ENCODE data around the gene TJAP1. TPM values are rescaled to one million over a fixed set of nuclear protein-coding genes. Genes with fewer than 3 reads are reported as not detected.

The TJAP1 gene
- total RNA-seq, 1 experiment from 2014 or later: 50.5 TPM

GRCh38 chr6:43510827-43511163 is 33.4 kb downstream of the TJAP1 start:
- peaks cover 9% of the 10 kb centered on the region; the same call in 1 of the 2 replicates for H3K36me3 ChIP-seq (ENCODE audit: low read depth)
- peaks cover 9% of the 10 kb centered on the region for H4K20me1 ChIP-seq (ENCODE audit: insufficient read depth)

GRCh38 chr6:43511824-43512415 is 34.5 kb downstream of the TJAP1 start:
- Histone ChIP-seq H4K20me1 (ENCODE audit: insufficient read depth) (peaks cover 12% of the 10 kb centered on the region; the same call in 1 of the 2 replicates), H3K9me3 (ENCODE audit: insufficient read depth, low read depth) (no peaks in the 10 kb centered on the region), H2AFZ (no peak overlapping the region), H3K27ac (no peak overlapping the region), H3F3A (ENCODE audit: insufficient read depth, low read depth) (peaks cover 23% of the 10 kb centered on the region), H3K4me3 (no peak overlapping the region), H3K27me3 (ENCODE audit: insufficient read depth, low read depth) (no peaks in the 10 kb centered on the region), H3K9me2 (ENCODE audit: insufficient read depth) (no peaks in the 10 kb centered on the region), H3K4me2 (no peak overlapping the region), H3K4me1 (replicated peaks; ENCODE audit: insufficient read depth) (peaks cover 16% of the 10 kb centered on the region), H3K36me3 (ENCODE audit: low read depth) (peaks cover 9% of the 10 kb centered on the region; the same call in 1 of the 2 replicates), H3K79me2 (ENCODE audit: low read depth) (peaks cover 23% of the 10 kb centered on the region)
- DNase-seq: no peak
- no peak for TF ChIP-seq EZH2 (IDR thresholded peaks at IDR 0.05; ENCODE audit: low read depth)
- no peak for TF ChIP-seq CTCF (conservative IDR thresholded peaks at IDR 0.05)
- intact Hi-C loops (cut with micrococcal nuclease; ENCODE audit: unreplicated experiment): no loop called here
- CTCF ChIA-PET: no interaction called here
- POLR2A ChIA-PET (ENCODE audit: unreplicated experiment): interaction anchor here (0.6 to 0.7 kb wide), 2 partner anchors 10 to 72 kb away, joined by 3 read pairs; no protein-coding TSS in a partner anchor
- BruUV-seq (replicated peaks): no TSS peak

More at GRCh38 chr6:43510827-43511163, 33.4 kb downstream of the TJAP1 start:
- Histone ChIP-seq H3K27me3 (ENCODE audit: insufficient read depth, low read depth) (no peaks in the 10 kb centered on the region), H2AFZ (no peak overlapping the region), H3K4me2 (peak overlapping the region; percentile 79), H3K4me1 (replicated peaks; ENCODE audit: insufficient read depth) (peaks cover 14% of the 10 kb centered on the region), H3K79me2 (ENCODE audit: low read depth) (peaks cover 13% of the 10 kb centered on the region), H3K4me3 (no peak overlapping the region), H3F3A (ENCODE audit: insufficient read depth, low read depth) (peaks cover 28% of the 10 kb centered on the region), H3K27ac (no peak overlapping the region), H3K9me2 (ENCODE audit: insufficient read depth) (no peaks in the 10 kb centered on the region), H3K9me3 (ENCODE audit: insufficient read depth, low read depth) (no peaks in the 10 kb centered on the region)
- TF ChIP-seq EZH2 (IDR thresholded peaks at IDR 0.05; ENCODE audit: low read depth) (no peak), CTCF (conservative IDR thresholded peaks at IDR 0.05) (no peak)
- ChIA-PET CTCF (no interaction called here), POLR2A (ENCODE audit: unreplicated experiment) (interaction anchor here (0.6 kb wide), 1 partner anchor 273 kb away, joined by 11 read pairs; no protein-coding TSS in a partner anchor)
- no peak for DNase-seq
- intact Hi-C loops (cut with micrococcal nuclease; ENCODE audit: unreplicated experiment): no loop called here
- no TSS peak for BruUV-seq (replicated peaks)

GRCh38 chr6:43515808-43516207 is 38.4 kb downstream of the TJAP1 start:
- H3K4me3 ChIP-seq: peak overlapping the region; percentile 84
- TF ChIP-seq CTCF (conservative IDR thresholded peaks at IDR 0.05): no peak
- no peak for TF ChIP-seq EZH2 (IDR thresholded peaks at IDR 0.05; ENCODE audit: low read depth)
- peaks cover 39% of the 10 kb centered on the region for H3F3A ChIP-seq (ENCODE audit: insufficient read depth, low read depth)
- H3K9me2 ChIP-seq (ENCODE audit: insufficient read depth): no peaks in the 10 kb centered on the region
- peak overlapping the region; percentile 92 for H3K4me2 ChIP-seq
- no peaks in the 10 kb centered on the region for H3K9me3 ChIP-seq (ENCODE audit: insufficient read depth, low read depth)
- CTCF ChIA-PET: interaction anchor here (0.5 kb wide), 1 partner anchor 722 kb away, joined by 3 read pairs; no protein-coding TSS in a partner anchor
- H3K27ac ChIP-seq: no peak overlapping the region
- peaks cover 30% of the 10 kb centered on the region for H3K36me3 ChIP-seq (ENCODE audit: low read depth)
- peaks cover 21% of the 10 kb centered on the region for H3K4me1 ChIP-seq (replicated peaks; ENCODE audit: insufficient read depth)
- H4K20me1 ChIP-seq (ENCODE audit: insufficient read depth): peaks cover 27% of the 10 kb centered on the region
- intact Hi-C loops (cut with micrococcal nuclease; ENCODE audit: unreplicated experiment): no loop called here
- POLR2A ChIA-PET (ENCODE audit: unreplicated experiment): no interaction called here
- H3K79me2 ChIP-seq (ENCODE audit: low read depth): peaks cover 55% of the 10 kb centered on the region
- no peaks in the 10 kb centered on the region for H3K27me3 ChIP-seq (ENCODE audit: insufficient read depth, low read depth)
- no TSS peak for BruUV-seq (replicated peaks)
- H2AFZ ChIP-seq: no peak overlapping the region
- DNase-seq: no peak
